ENCODE measurements around the gene PLSCR4.

- TF ChIP-seq CTCF (IDR thresholded peaks at IDR 0.05; ENCODE audit: low read depth, low read length): peak; percentile 23
- TF ChIP-seq POLR2A (IDR thresholded peaks at IDR 0.05; ENCODE audit: extremely low read depth, insufficient read length): no peak
- TF ChIP-seq MAX (IDR thresholded peaks at IDR 0.05; ENCODE audit: low read depth, low read length): no peak
- no peak for TF ChIP-seq MYC (IDR thresholded peaks at IDR 0.05; ENCODE audit: low read depth, low read length)
Observed at GRCh38 chr3:146187334-146187950, 63.5 kb downstream of the PLSCR4 start.

Data from NB4 (cell line).